HEK293 (cell line): ENCODE results near the gene EEFSEC.

Experiments
- CTCF ChIA-PET: fragments of 350-600 bp; formaldehyde crosslinking; extraction: SDS; loops from one replicate; lab custom pipeline; 2021; ENCODE audit warnings: antibody characterized with exemption; lab: Yijun Ruan, JAX
- POLR2A ChIA-PET: fragments of 300-600 bp; formaldehyde crosslinking; extraction: SDS; loops from one replicate; lab custom pipeline; 2020; ENCODE audit warnings: antibody characterized with exemption, inconsistent platforms; lab: Yijun Ruan, JAX
- H3K27ac ChIP-seq: fragments of 200-500 bp; sonication (Bioruptor generic); 2 replicates; pipeline ENCODE4 v1.5.1; 2014; ENCODE audit warnings: low read depth, low read length, control low read depth, inconsistent platforms; ENCODE audit errors: extremely low read depth
- H3K36me3 ChIP-seq, 2 experiments: fragments of 200-500 bp in 1 of 2; sonication (Bioruptor generic) in 1 of 2; 1 replicate in 1 of 2; 2 replicates in 1 of 2; pipeline ENCODE4 v1.5.1; 2014 to 2017; ENCODE audit warnings: inconsistent platforms in 2 of 2, low read length in 2 of 2; ENCODE audit not compliant: control insufficient read depth in 2 of 2, insufficient read depth in 1 of 2
- H3K4me1 ChIP-seq: fragments of 200-500 bp; sonication (Bioruptor generic); 2 replicates; pipeline ENCODE4 v1.5.1; 2014; ENCODE audit warnings: mild to moderate bottlenecking, low read length, inconsistent platforms; ENCODE audit not compliant: control insufficient read depth, insufficient read depth
- H3K4me3 ChIP-seq: 2 replicates; pipeline ENCODE4 v1.5.1; 2011; ENCODE audit warnings: low read depth, mild to moderate bottlenecking, control low read depth, low read length, moderate library complexity
- H3K9me3 ChIP-seq: fragments of 200-500 bp; sonication (Bioruptor generic); 2 replicates; pipeline ENCODE4 v1.5.1; 2014; ENCODE audit warnings: low read depth, low read length, inconsistent platforms; ENCODE audit not compliant: control insufficient read depth, insufficient read depth
- GLIS2 ChIP-seq: fragments of 450-650 bp; formaldehyde crosslinking; IDR thresholded peaks from 2 replicates; pipeline ENCODE4 v1.5.1; 2016; ENCODE audit warnings: missing biosample characterization, missing genetic modification characterization
- HIC1 ChIP-seq: fragments of 450-650 bp; formaldehyde crosslinking; IDR thresholded peaks from 2 replicates; pipeline ENCODE4 v1.5.1; 2016; ENCODE audit warnings: missing biosample characterization, missing genetic modification characterization
- IKZF3 ChIP-seq: fragments of 450-650 bp; IDR thresholded peaks from 2 replicates; pipeline ENCODE4 v1.5.0; 2018; ENCODE audit warnings: missing biosample characterization, mild to moderate bottlenecking, missing genetic modification characterization, moderate library complexity
- OVOL3 ChIP-seq: fragments of 450-650 bp; formaldehyde crosslinking; IDR thresholded peaks from 2 replicates; pipeline ENCODE4 v1.5.1; 2016; ENCODE audit warnings: missing biosample characterization, missing genetic modification characterization
- PATZ1 ChIP-seq: fragments of 450-650 bp; formaldehyde crosslinking; IDR thresholded peaks from 2 replicates; pipeline ENCODE4 v1.5.1; 2016; ENCODE audit warnings: missing biosample characterization, missing genetic modification characterization
- SCRT1 ChIP-seq: fragments of 450-650 bp; formaldehyde crosslinking; IDR thresholded peaks from 2 replicates; pipeline ENCODE4 v1.5.1; 2016; ENCODE audit warnings: missing biosample characterization, missing genetic modification characterization, borderline replicate concordance
- YY1 ChIP-seq: fragments of 450-650 bp; formaldehyde crosslinking; IDR thresholded peaks from 2 replicates; pipeline ENCODE4 v1.5.1; 2018; ENCODE audit warnings: missing biosample characterization, missing genetic modification characterization
- ZBTB17 ChIP-seq: fragments of 450-650 bp; formaldehyde crosslinking; IDR thresholded peaks from 2 replicates; pipeline ENCODE4 v1.5.1; 2016; ENCODE audit warnings: missing biosample characterization, missing genetic modification characterization
- ZBTB44 ChIP-seq: fragments of 450-650 bp; IDR thresholded peaks from 2 replicates; pipeline ENCODE4 v1.5.1; 2018; ENCODE audit warnings: missing biosample characterization, mild to moderate bottlenecking, missing genetic modification characterization
- ZFP3 ChIP-seq: fragments of 450-650 bp; formaldehyde crosslinking; IDR thresholded peaks from 2 replicates; pipeline ENCODE4 v1.5.1; 2016; ENCODE audit warnings: low read depth, missing biosample characterization, missing genetic modification characterization
- ZIC2 ChIP-seq: fragments of 450-650 bp; formaldehyde crosslinking; IDR thresholded peaks from 2 replicates; pipeline ENCODE4 v1.5.1; 2016; ENCODE audit warnings: missing biosample characterization, missing genetic modification characterization
- ZNF114 ChIP-seq: fragments of 450-650 bp; formaldehyde crosslinking; IDR thresholded peaks from 2 replicates; pipeline ENCODE4 v1.5.0; 2017; ENCODE audit warnings: missing biosample characterization, missing genetic modification characterization
- ZNF121 ChIP-seq: fragments of 450-650 bp; formaldehyde crosslinking; IDR thresholded peaks from 2 replicates; pipeline ENCODE4 v1.5.1; 2016; ENCODE audit warnings: missing biosample characterization, missing genetic modification characterization
- ZNF157 ChIP-seq: fragments of 450-650 bp; formaldehyde crosslinking; IDR thresholded peaks from 2 replicates; pipeline ENCODE4 v1.5.1; 2016; ENCODE audit warnings: missing biosample characterization, missing genetic modification characterization
- ZNF175 ChIP-seq: fragments of 450-650 bp; formaldehyde crosslinking; IDR thresholded peaks from 2 replicates; pipeline ENCODE4 v1.5.1; 2016; ENCODE audit warnings: missing biosample characterization, missing genetic modification characterization
- ZNF211 ChIP-seq: fragments of 450-650 bp; formaldehyde crosslinking; IDR thresholded peaks from 2 replicates; pipeline ENCODE4 v1.5.1; 2016; ENCODE audit warnings: low read depth, missing biosample characterization, missing genetic modification characterization
- ZNF354C ChIP-seq: fragments of 450-650 bp; formaldehyde crosslinking; IDR thresholded peaks from 2 replicates; pipeline ENCODE4 v1.5.1; 2016; ENCODE audit warnings: missing biosample characterization, missing genetic modification characterization, low read depth, borderline replicate concordance
- ZNF513 ChIP-seq: fragments of 450-650 bp; IDR thresholded peaks from 2 replicates; pipeline ENCODE4 v1.5.1; 2018; ENCODE audit warnings: missing biosample characterization, missing genetic modification characterization
- ZNF514 ChIP-seq: fragments of 450-650 bp; formaldehyde crosslinking; IDR thresholded peaks from 2 replicates; pipeline ENCODE4 v1.5.1; 2016; ENCODE audit warnings: missing biosample characterization, missing genetic modification characterization
- ZNF544 ChIP-seq: fragments of 450-650 bp; formaldehyde crosslinking; IDR thresholded peaks from 2 replicates; pipeline ENCODE4 v1.5.0; 2017; ENCODE audit warnings: missing biosample characterization, missing genetic modification characterization
- ZNF555 ChIP-seq: fragments of 450-650 bp; formaldehyde crosslinking; conservative IDR thresholded peaks from 2 replicates; pipeline ENCODE4 v1.5.1; 2017; ENCODE audit warnings: missing biosample characterization, mild to moderate bottlenecking, missing genetic modification characterization, inconsistent platforms
- ZNF561 ChIP-seq: fragments of 450-650 bp; IDR thresholded peaks from 2 replicates; pipeline ENCODE4 v1.5.1; 2018; ENCODE audit warnings: missing biosample characterization, missing genetic modification characterization, borderline replicate concordance
- ZNF580 ChIP-seq: fragments of 450-650 bp; formaldehyde crosslinking; IDR thresholded peaks from 2 replicates; pipeline ENCODE4 v1.5.1; 2016; ENCODE audit warnings: missing biosample characterization, missing genetic modification characterization
- ZNF585B ChIP-seq: fragments of 450-650 bp; formaldehyde crosslinking; IDR thresholded peaks from 2 replicates; pipeline ENCODE4 v1.5.1; 2016; ENCODE audit warnings: missing biosample characterization, missing genetic modification characterization
- ZNF610 ChIP-seq: fragments of 450-650 bp; formaldehyde crosslinking; IDR thresholded peaks from 2 replicates; pipeline ENCODE4 v1.5.1; 2016; ENCODE audit warnings: missing biosample characterization, missing genetic modification characterization, borderline replicate concordance
- ZNF654 ChIP-seq: fragments of 450-650 bp; formaldehyde crosslinking; IDR thresholded peaks from 2 replicates; pipeline ENCODE4 v1.5.1; 2016; ENCODE audit warnings: low read depth, missing biosample characterization, missing genetic modification characterization
- ZNF660 ChIP-seq: fragments of 450-650 bp; IDR thresholded peaks from 2 replicates; pipeline ENCODE4 v1.5.1; 2018; ENCODE audit warnings: missing biosample characterization, mild to moderate bottlenecking, missing genetic modification characterization
- ZNF670 ChIP-seq: fragments of 450-650 bp; formaldehyde crosslinking; IDR thresholded peaks from 2 replicates; pipeline ENCODE4 v1.5.1; 2016; ENCODE audit warnings: missing biosample characterization, missing genetic modification characterization, low read depth
- ZNF704 ChIP-seq: fragments of 450-650 bp; formaldehyde crosslinking; IDR thresholded peaks from 2 replicates; pipeline ENCODE4 v1.5.1; 2016; ENCODE audit warnings: missing biosample characterization, missing genetic modification characterization

The EEFSEC gene

GRCh38 chr3:128227507-128227906, 74.2 kb downstream of the EEFSEC start:
- no peak for TF ChIP-seq ZNF175 (tag by site-specific recombination)
- no peak for TF ChIP-seq ZNF580
- TF ChIP-seq YY1 (tag by site-specific recombination): no peak
- TF ChIP-seq ZNF660 (tag by site-specific recombination): no peak
- no peak for TF ChIP-seq ZNF555 (tag by site-specific recombination)
- TF ChIP-seq ZNF354C (tag by site-specific recombination): no peak
- TF ChIP-seq ZNF561 (tag by site-specific recombination): no peak
- no peak for TF ChIP-seq ZNF654 (tag by site-specific recombination)
- TF ChIP-seq ZNF704: no peak
- no peak for TF ChIP-seq ZNF585B (tag by site-specific recombination)
- no peak for TF ChIP-seq ZBTB44 (tag by site-specific recombination)
- TF ChIP-seq ZNF114 (tag by site-specific recombination): no peak
- no peak for TF ChIP-seq ZNF121 (tag by site-specific recombination)
- no peak for TF ChIP-seq PATZ1
- H3K4me1 ChIP-seq: no peaks in the 10 kb centered on the region
- ChIA-PET CTCF (interaction anchor here (0.6 to 3.3 kb wide), 10 partner anchors 9 to 340 kb away, joined by 3 to 28 read pairs (median 4); no protein-coding TSS in a partner anchor), POLR2A (no interaction called here)
- H3K36me3 ChIP-seq: no peaks in the 10 kb centered on the region
- H3K9me3 ChIP-seq: no peaks in the 10 kb centered on the region
- H3K4me3 ChIP-seq: no peak overlapping the region
- H3K27ac ChIP-seq: no peak overlapping the region

GRCh38 chr3:128228366-128228910, 75.2 kb downstream of the EEFSEC start:
- ChIA-PET POLR2A (no interaction called here), CTCF (interaction anchor here (1.3 kb wide), 1 partner anchor 198 kb away, joined by 4 read pairs; no protein-coding TSS in a partner anchor)
- no peak overlapping the region for H3K4me3 ChIP-seq
- no peak overlapping the region for H3K27ac ChIP-seq
- no peaks in the 10 kb centered on the region for H3K36me3 ChIP-seq
- no peaks in the 10 kb centered on the region for H3K9me3 ChIP-seq
- TF ChIP-seq ZBTB17 (no peak), ZIC2 (tag by site-specific recombination) (no peak), SCRT1 (tag by site-specific recombination) (no peak), ZNF610 (tag by site-specific recombination) (no peak), ZNF544 (tag by site-specific recombination) (no peak), ZNF157 (tag by site-specific recombination) (no peak), ZNF513 (tag by site-specific recombination) (no peak), ZNF670 (no peak), ZNF211 (tag by site-specific recombination) (no peak), OVOL3 (tag by site-specific recombination) (no peak), GLIS2 (tag by site-specific recombination) (no peak), ZFP3 (no peak), ZNF514 (tag by site-specific recombination) (no peak), IKZF3 (tag by site-specific recombination) (no peak), HIC1 (tag by site-specific recombination) (no peak)
- no peaks in the 10 kb centered on the region for H3K4me1 ChIP-seq
